K562 (cell line): ENCODE measurements around the gene MVD. TPM values are rescaled to one million over a fixed set of nuclear protein-coding genes. Genes with fewer than 3 reads are reported as not detected.

Experiments
- ATAC-seq: fragments of 200-7000 bp; cut with Tn5 transposase; 3 replicates; pipeline ENCODE4 v1.9.1; 2020; ENCODE audit warnings: moderate library complexity
- BruUV-seq: library from RNA; stranded (reverse); fragments of 400-500 nt; replicated peaks from 2 replicates; lab custom pipeline; 2021; lab: Mats Ljungman, UMichigan
- CTCF ChIA-PET: fragments of 300-600 bp; formaldehyde crosslinking; extraction: SDS; loops from one replicate; lab custom pipeline; 2021; ENCODE audit warnings: low intra/inter-chr PET ratio; lab: Yijun Ruan, JAX
- POLR2A ChIA-PET: fragments of 300-600, 350-650 bp; sonication (Branson Sonifier 250); formaldehyde crosslinking; extraction: SDS; loops from one replicate; lab custom pipeline; 2021; ENCODE audit warnings: antibody characterized with exemption, inconsistent platforms; lab: Yijun Ruan, JAX
- DNase-seq, 4 experiments: peaks; one replicate each; pipeline versions ENCODE4 v3.0.0 to v3.0.0-alpha.2; 2011 to 2018; ENCODE audit warnings: low spot score in 3 of 4, mixed read lengths in 3 of 4; ENCODE audit errors: extremely low read depth in 1 of 4
- FAIRE-seq: peaks from 2 replicates; lab custom pipeline; 2011; peaks lifted over from hg19 to GRCh38; lab: Jason Lieb, UNC
- H2AFZ ChIP-seq: 2 replicates; pipeline ENCODE4 v1.6.0; 2011; ENCODE audit warnings: low read depth, low read length, control low read depth, inconsistent platforms
- H3K27ac ChIP-seq: fragments of 200-600 bp; 3 replicates; pipeline ENCODE4 v1.8.0; 2011; ENCODE audit warnings: low read depth, mild to moderate bottlenecking, control low read depth, inconsistent platforms, low read length, moderate library complexity, mixed read lengths; ENCODE audit errors: extremely low read depth
- H3K27me3 ChIP-seq, 2 experiments: fragments of 300-600 bp in 1 of 2; 2 replicates in 1 of 2; 3 replicates in 1 of 2; pipeline versions ENCODE4 v1.6.0 to v1.8.0; 2011; ENCODE audit warnings: inconsistent platforms in 2 of 2, low read length in 2 of 2, mild to moderate bottlenecking in 1 of 2, mixed read lengths in 1 of 2, moderate library complexity in 1 of 2; ENCODE audit not compliant: control insufficient read depth in 2 of 2, insufficient read depth in 2 of 2
- H3K36me3 ChIP-seq: fragments of 300-600 bp; 3 replicates; pipeline ENCODE4 v1.8.0; 2011; ENCODE audit warnings: mild to moderate bottlenecking, low read length, inconsistent platforms; ENCODE audit not compliant: control insufficient read depth, insufficient read depth
- H3K4me1 ChIP-seq, 2 experiments: fragments of 200-600 bp in 1 of 2; replicated peaks in 1 of 2; 2 replicates in 1 of 2; 3 replicates in 1 of 2; pipeline versions ENCODE4 v1.5.1 to v1.8.0; 2011; ENCODE audit warnings: inconsistent platforms in 2 of 2, low read length in 2 of 2, mild to moderate bottlenecking in 1 of 2, mixed read lengths in 1 of 2, moderate library complexity in 1 of 2; ENCODE audit not compliant: control insufficient read depth in 2 of 2, insufficient read depth in 2 of 2
- H3K4me2 ChIP-seq: 2 replicates; pipeline ENCODE4 v1.6.1; 2011; ENCODE audit warnings: low read length, control low read depth, inconsistent platforms, mixed read lengths; ENCODE audit not compliant: insufficient read depth
- H3K4me3 ChIP-seq: fragments of 200-600 bp; sonication (generic), shearing (Covaris generic); 2 replicates; pipeline ENCODE4 v1.5.1; 2016; ENCODE audit warnings: control low read depth, inconsistent platforms
- H3K79me2 ChIP-seq: fragments of 200-600 bp; 3 replicates; pipeline ENCODE4 v1.8.0; 2011; ENCODE audit warnings: low read length, inconsistent platforms; ENCODE audit not compliant: control insufficient read depth, insufficient read depth
- H3K9ac ChIP-seq, 2 experiments: 2 replicates each; pipeline versions ENCODE4 v1.6.0 to v1.6.1; 2011; ENCODE audit warnings: low read depth in 2 of 2, low read length in 2 of 2, control low read depth in 1 of 2, inconsistent platforms in 1 of 2, mild to moderate bottlenecking in 1 of 2, mixed read lengths in 1 of 2; ENCODE audit not compliant: insufficient read depth in 1 of 2
- H3K9me1 ChIP-seq: one replicate; pipeline ENCODE4 v1.6.0; 2011; ENCODE audit warnings: inconsistent platforms, mild to moderate bottlenecking, low read length, moderate library complexity; ENCODE audit not compliant: control insufficient read depth, insufficient read depth
- H3K9me3 ChIP-seq: replicated peaks from 2 replicates; pipeline ENCODE4 v1.5.1; 2011; ENCODE audit warnings: low read depth, low read length, inconsistent platforms; ENCODE audit not compliant: control insufficient read depth, insufficient read depth
- H4K20me1 ChIP-seq: replicated peaks from 2 replicates; pipeline ENCODE4 v1.6.1; 2011; ENCODE audit warnings: low read length, inconsistent platforms, mixed read lengths; ENCODE audit not compliant: control insufficient read depth, insufficient read depth
- FOSL1 ChIP-seq: fragments of 200-800 bp; sonication (Bioruptor generic); conservative IDR thresholded peaks from 2 replicates; pipeline ENCODE4 v1.6.1; 2016; ENCODE audit warnings: missing genetic modification characterization, missing compliant biosample characterization
- POLR2G ChIP-seq: fragments of 200-400 bp; formaldehyde crosslinking; IDR thresholded peaks from 2 replicates; pipeline ENCODE4 v1.6.1; 2017; ENCODE audit warnings: low read depth, mild to moderate bottlenecking, antibody characterized with exemption, low read length, moderate library complexity
- ZNF57 ChIP-seq: fragments of 450-650 bp; formaldehyde crosslinking; IDR thresholded peaks from 2 replicates; pipeline ENCODE4 v1.4.0; 2020; ENCODE audit warnings: mild to moderate bottlenecking, moderate library complexity
- ZNF584 ChIP-seq: fragments of 200-800 bp; sonication (Bioruptor generic); IDR thresholded peaks from 2 replicates; pipeline ENCODE4 v1.6.1; 2016; ENCODE audit warnings: low read depth, mild to moderate bottlenecking, missing genetic modification characterization, missing compliant biosample characterization
- WGBS: fragments of 100-300 bp; shearing (Covaris generic); methylation state at CpG from one replicate; pipeline ENCODE4 v1.1.6; 2016; ENCODE audit warnings: low coverage, mixed read lengths; ENCODE audit not compliant: insufficient coverage; ENCODE audit errors: missing lambda C conversion rate; 5-methylcytosine and 5-hydroxymethylcytosine counted together
- in situ Hi-C: fragments of 300-500 bp; cut with MboI; formaldehyde crosslinking; loops from 4 replicates; pipeline ENCODE4 v1.15.0; 2018; ENCODE audit warnings: inconsistent platforms, mixed read lengths
- intact Hi-C: fragments of 100-400 bp; cut with micrococcal nuclease; formaldehyde crosslinking; loops from 2 replicates; pipeline ENCODE4 v1.14.2; 2022
- polyA plus RNA-seq, 8 experiments: library from polyadenylated mRNA; depleted of rRNA in 4 of 8; stranded (reverse) in 5 of 8; unstranded in 3 of 8; fragments of >200 nt; fragmentation: Nextera tagmentation in 2 of 8; fragmentation: Illumina TruSeq in 1 of 8; extraction: Ambion mirVana in 2 of 8; extraction: Trizol in 1 of 8; gene quantifications; 2 replicates each; pipeline versions ENCODE4 v1.2.1 to v1.2.3, GENCODE V29; 2011 to 2014; ENCODE audit warnings: inconsistent platforms in 1 of 8, missing spikeins in 1 of 8
- total RNA-seq, 7 experiments: library from RNA; depleted of rRNA in 6 of 7; stranded (reverse); fragments of >200 nt in 6 of 7; fragmentation: Illumina TruSeq in 2 of 7; extraction: Trizol in 2 of 7; gene quantifications; 2 replicates each; pipeline versions ENCODE4 v1.2.1 to v1.2.3, GENCODE V29; 2011 to 2021; ENCODE audit warnings: low replicate concordance in 1 of 7
- TF ChIP-seq, protein P1 (sequence below): sonication (generic); formaldehyde crosslinking; IDR thresholded peaks from 2 replicates; pipeline ENCODE4 v1.8.1; 2023; ENCODE audit warnings: mild to moderate bottlenecking, missing genetic modification reagents
- TF ChIP-seq, protein P2 (sequence below): fragments of 200-800 bp; sonication (Bioruptor generic); IDR thresholded peaks from 2 replicates; pipeline ENCODE4 v1.6.1; 2016; ENCODE audit warnings: missing genetic modification characterization, missing compliant biosample characterization

MVD gene
- total and polyA plus RNA-seq, 9 of the 15 experiments (the other 6 are each of a cell fraction or from before 2014, with no cell fraction given) = 12.2 to 141 (median 45.3) TPM

- TF ChIP-seq ZNF57 = no peak
- TF ChIP-seq, protein P1, sequence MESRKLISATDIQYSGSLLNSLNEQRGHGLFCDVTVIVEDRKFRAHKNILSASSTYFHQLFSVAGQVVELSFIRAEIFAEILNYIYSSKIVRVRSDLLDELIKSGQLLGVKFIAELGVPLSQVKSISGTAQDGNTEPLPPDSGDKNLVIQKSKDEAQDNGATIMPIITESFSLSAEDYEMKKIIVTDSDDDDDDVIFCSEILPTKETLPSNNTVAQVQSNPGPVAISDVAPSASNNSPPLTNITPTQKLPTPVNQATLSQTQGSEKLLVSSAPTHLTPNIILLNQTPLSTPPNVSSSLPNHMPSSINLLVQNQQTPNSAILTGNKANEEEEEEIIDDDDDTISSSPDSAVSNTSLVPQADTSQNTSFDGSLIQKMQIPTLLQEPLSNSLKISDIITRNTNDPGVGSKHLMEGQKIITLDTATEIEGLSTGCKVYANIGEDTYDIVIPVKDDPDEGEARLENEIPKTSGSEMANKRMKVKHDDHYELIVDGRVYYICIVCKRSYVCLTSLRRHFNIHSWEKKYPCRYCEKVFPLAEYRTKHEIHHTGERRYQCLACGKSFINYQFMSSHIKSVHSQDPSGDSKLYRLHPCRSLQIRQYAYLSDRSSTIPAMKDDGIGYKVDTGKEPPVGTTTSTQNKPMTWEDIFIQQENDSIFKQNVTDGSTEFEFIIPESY (CRISPR knock-in tag) = 0 out of 2 replicates have a peak, but pooled peaks have one; percentile 13
- H3K27ac ChIP-seq = no peak overlapping the region
- H3K9me3 ChIP-seq = no peaks in the 10 kb centered on the region
- ChIA-PET POLR2A (interaction anchor here (1.1 kb wide), 1 partner anchor 14 kb away, joined by 3 read pairs; no protein-coding TSS in a partner anchor), CTCF (no interaction called here)
- 76% methylated on average over 11 of the region's 16 CpGs for WGBS
- no peak overlapping the region for H3K4me2 ChIP-seq
- H3K36me3 ChIP-seq = peaks cover 67% of the 10 kb centered on the region
- peaks cover 16% of the 10 kb centered on the region; the same call in 1 of the 2 replicates for H4K20me1 ChIP-seq
- intact Hi-C loops = no loop called here
- no peak overlapping the region for H3K4me3 ChIP-seq
- H2AFZ ChIP-seq = no peak overlapping the region
- no peaks in the 10 kb centered on the region for H3K79me2 ChIP-seq
- no peak for ATAC-seq
- no peak for FAIRE-seq
- peaks cover 25 to 66% of the 10 kb centered on the region in 2 experiments for H3K4me1 ChIP-seq
- H3K27me3 ChIP-seq = no peaks in the 10 kb centered on the region
- H3K9ac ChIP-seq = no peak overlapping the region
- BruUV-seq = TSS peak; percentile 85
- DNase-seq = no peak
- no peaks in the 10 kb centered on the region for H3K9me1 ChIP-seq
- in situ Hi-C loops = no loop called here
Measured at GRCh38 chr16:88631384-88631783, 31.5 kb downstream of the MVD start.

DNA sequence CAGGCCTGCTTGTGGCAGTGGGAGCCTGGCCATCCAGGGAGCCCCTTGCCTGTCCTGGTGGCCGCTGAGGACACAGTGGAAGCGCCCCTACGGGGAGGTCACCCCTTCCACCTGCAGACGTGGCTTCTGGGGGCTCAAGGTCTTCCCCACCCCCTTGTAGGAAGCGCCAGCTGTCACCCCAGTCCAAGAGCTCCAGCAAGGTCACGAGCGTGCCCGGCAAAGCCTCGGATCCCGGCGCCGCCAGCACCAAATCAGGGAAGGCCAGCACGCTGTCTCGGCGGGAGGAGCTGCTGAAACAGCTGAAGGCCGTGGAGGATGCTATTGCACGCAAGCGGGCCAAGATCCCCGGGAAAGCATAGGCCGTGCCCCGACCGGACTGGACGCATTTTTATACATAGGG is 31.9 kb downstream of the MVD start:
- Histone ChIP-seq H3K79me2 (no peaks in the 10 kb centered on the region), H3K4me3 (no peak overlapping the region), H4K20me1 (peaks cover 15% of the 10 kb centered on the region; the same call in 1 of the 2 replicates), H3K4me2 (no peak overlapping the region), H3K9me1 (no peaks in the 10 kb centered on the region), H3K27me3 (no peaks in the 10 kb centered on the region), H3K27ac (no peak overlapping the region), H2AFZ (no peak overlapping the region), H3K36me3 (peaks cover 72% of the 10 kb centered on the region), H3K9ac (no peak overlapping the region), H3K4me1 (peaks cover 25 to 63% of the 10 kb centered on the region in 2 experiments), H3K9me3 (no peaks in the 10 kb centered on the region)
- ATAC-seq (no peak), DNase-seq (no peak), FAIRE-seq (no peak)
- intact Hi-C loops (no loop called here), in situ Hi-C loops (no loop called here)
- TF ChIP-seq FOSL1 (tag) = no peak
- TF ChIP-seq ZNF584 (CRISPR knock-in tag) = no peak
- TF ChIP-seq POLR2G = peak; percentile 66
- TF ChIP-seq, protein P2, sequence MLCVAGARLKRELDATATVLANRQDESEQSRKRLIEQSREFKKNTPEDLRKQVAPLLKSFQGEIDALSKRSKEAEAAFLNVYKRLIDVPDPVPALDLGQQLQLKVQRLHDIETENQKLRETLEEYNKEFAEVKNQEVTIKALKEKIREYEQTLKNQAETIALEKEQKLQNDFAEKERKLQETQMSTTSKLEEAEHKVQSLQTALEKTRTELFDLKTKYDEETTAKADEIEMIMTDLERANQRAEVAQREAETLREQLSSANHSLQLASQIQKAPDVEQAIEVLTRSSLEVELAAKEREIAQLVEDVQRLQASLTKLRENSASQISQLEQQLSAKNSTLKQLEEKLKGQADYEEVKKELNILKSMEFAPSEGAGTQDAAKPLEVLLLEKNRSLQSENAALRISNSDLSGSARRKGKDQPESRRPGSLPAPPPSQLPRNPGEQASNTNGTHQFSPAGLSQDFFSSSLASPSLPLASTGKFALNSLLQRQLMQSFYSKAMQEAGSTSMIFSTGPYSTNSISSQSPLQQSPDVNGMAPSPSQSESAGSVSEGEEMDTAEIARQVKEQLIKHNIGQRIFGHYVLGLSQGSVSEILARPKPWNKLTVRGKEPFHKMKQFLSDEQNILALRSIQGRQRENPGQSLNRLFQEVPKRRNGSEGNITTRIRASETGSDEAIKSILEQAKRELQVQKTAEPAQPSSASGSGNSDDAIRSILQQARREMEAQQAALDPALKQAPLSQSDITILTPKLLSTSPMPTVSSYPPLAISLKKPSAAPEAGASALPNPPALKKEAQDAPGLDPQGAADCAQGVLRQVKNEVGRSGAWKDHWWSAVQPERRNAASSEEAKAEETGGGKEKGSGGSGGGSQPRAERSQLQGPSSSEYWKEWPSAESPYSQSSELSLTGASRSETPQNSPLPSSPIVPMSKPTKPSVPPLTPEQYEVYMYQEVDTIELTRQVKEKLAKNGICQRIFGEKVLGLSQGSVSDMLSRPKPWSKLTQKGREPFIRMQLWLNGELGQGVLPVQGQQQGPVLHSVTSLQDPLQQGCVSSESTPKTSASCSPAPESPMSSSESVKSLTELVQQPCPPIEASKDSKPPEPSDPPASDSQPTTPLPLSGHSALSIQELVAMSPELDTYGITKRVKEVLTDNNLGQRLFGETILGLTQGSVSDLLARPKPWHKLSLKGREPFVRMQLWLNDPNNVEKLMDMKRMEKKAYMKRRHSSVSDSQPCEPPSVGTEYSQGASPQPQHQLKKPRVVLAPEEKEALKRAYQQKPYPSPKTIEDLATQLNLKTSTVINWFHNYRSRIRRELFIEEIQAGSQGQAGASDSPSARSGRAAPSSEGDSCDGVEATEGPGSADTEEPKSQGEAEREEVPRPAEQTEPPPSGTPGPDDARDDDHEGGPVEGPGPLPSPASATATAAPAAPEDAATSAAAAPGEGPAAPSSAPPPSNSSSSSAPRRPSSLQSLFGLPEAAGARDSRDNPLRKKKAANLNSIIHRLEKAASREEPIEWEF (CRISPR knock-in tag) = no peak
- ChIA-PET POLR2A (interaction anchor here (0.6 kb wide), 2 partner anchors 8 to 14 kb away, joined by 3 read pairs; no protein-coding TSS in a partner anchor), CTCF (no interaction called here)
- no TSS peak for BruUV-seq
- WGBS = 94% methylated on average over 23 of the region's 23 CpGs
